ENCODE measurements around the gene KLF15. TPM values are rescaled to one million over a fixed set of nuclear protein-coding genes. Genes with fewer than 3 reads are reported as not detected.

The KLF15 gene
- total and polyA plus RNA-seq, 2 of the 8 experiments (the other 6 are each of a cell fraction or from before 2014, with no cell fraction given), result 15.7 to 19.5 TPM

GRCh38 chr3:126358038-126358815, 1.0 kb upstream of the KLF15 start (continued):
- TF ChIP-seq CHD7 (IDR thresholded peaks at IDR 0.05; ENCODE audit: insufficient replicate concordance, low read length) (peak; percentile 15), SIN3A (conservative IDR thresholded peaks at IDR 0.05 in 1 of 2, IDR thresholded peaks at IDR 0.05 in 1 of 2; ENCODE audit: low read depth in 1 of 2, low read length in 2 of 2) (0 out of 4 replicates have a peak, but pooled peaks of 1 of the 2 experiments have one; percentile 32), ASH2L (IDR thresholded peaks at IDR 0.05; ENCODE audit: low read length) (no peak), BRCA1 (IDR thresholded peaks at IDR 0.05; ENCODE audit: low read depth, low read length) (no peak)
- TF ChIP-seq, protein P1, sequence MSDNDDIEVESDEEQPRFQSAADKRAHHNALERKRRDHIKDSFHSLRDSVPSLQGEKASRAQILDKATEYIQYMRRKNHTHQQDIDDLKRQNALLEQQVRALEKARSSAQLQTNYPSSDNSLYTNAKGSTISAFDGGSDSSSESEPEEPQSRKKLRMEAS (IDR thresholded peaks at IDR 0.05), result peak; percentile 96

Measured in H1 (cell line).